GM12872 (cell line): ENCODE results near the gene TNFAIP1.

Experiments used
- TF ChIP-seq, protein P1 (sequence below): IDR thresholded peaks from 3 replicates; pipeline ENCODE4 v1.5.1; 2011; ENCODE audit warnings: low read depth, mild to moderate bottlenecking, low read length, moderate library complexity; ENCODE audit not compliant: insufficient read depth

TNFAIP1 gene

DNA sequence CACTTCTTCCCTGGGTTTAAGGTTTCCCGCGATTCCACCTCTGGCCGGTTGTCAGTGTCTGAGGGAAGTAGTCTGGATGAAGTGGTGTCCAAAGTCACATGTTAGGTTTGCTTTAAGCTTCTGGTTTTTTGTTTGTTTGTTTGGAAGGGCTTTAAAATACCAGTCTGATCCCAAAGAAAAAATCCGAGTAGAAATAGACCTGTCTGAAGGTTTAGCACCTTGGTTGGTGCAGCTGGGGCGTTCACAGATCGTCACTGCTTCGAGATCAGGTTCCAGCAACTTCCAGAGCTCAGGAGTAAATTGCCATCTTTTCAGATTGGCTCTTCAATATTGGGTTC, 16.0 kb upstream of the TNFAIP1 start:
- TF ChIP-seq, protein P1, sequence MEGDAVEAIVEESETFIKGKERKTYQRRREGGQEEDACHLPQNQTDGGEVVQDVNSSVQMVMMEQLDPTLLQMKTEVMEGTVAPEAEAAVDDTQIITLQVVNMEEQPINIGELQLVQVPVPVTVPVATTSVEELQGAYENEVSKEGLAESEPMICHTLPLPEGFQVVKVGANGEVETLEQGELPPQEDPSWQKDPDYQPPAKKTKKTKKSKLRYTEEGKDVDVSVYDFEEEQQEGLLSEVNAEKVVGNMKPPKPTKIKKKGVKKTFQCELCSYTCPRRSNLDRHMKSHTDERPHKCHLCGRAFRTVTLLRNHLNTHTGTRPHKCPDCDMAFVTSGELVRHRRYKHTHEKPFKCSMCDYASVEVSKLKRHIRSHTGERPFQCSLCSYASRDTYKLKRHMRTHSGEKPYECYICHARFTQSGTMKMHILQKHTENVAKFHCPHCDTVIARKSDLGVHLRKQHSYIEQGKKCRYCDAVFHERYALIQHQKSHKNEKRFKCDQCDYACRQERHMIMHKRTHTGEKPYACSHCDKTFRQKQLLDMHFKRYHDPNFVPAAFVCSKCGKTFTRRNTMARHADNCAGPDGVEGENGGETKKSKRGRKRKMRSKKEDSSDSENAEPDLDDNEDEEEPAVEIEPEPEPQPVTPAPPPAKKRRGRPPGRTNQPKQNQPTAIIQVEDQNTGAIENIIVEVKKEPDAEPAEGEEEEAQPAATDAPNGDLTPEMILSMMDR: no peak

DNA sequence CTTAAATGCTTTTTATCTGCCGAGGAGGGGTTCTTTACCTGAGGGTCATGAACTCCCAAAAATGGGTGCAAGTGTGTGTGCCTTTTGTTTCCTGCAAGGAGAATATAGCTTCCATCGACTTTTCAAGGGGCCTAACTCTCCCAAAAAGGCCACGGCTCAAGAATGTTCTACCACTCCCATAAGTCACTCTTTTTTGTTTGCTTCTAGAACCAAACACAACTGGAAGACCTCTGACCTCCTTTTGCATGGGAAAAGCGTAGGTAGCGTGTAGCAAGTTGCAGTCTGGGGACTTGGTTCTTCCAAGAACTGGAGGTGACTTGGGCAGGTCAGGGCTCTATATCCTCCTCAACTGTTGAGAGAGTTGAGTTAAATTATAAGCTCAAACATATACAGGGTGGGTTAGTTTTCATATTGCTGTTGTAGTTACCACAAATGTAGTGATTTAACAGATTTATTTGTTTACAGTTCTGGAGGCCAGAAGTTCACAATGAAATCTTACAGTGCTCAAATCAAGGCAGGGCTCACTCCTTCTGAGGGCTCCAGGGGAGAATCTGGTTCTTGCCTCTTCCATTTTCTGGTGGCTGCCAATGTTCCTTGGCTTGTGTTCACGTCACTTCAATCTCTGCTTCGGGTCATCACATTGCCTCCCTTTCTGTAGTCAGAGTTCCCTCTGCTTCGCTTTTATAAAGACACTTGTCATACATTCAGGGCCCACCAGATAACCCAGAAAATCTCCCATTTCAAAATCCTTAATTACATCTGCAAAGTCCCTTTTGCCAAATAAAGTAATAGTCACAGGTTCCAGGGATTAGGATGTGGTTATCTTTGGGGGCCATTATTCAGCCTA, 15.1 kb upstream of the TNFAIP1 start:
- TF ChIP-seq, protein P1: no peak

DNA sequence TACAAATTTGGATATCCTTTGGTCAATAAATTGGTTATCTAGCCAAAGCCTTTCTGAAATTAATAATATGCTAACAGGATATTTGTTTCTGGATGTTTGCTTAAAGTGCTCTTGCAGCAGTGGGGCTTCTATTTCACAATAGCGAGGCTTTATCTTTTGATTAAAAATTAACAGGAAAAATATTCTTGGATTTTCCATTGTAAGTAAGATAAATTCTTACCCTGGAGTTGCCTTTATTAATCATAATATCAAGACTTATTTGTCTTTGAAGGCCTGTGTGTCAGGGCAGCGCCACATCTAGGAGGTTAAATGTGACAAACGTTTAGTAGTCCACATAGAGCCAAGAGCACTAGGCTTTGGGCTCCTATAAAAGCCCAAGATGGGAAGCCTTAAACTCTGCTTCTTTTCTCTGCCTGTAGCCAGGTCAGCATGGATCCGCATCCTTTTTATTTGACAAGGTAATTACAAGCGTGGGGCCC, 11.3 kb upstream of the TNFAIP1 start:
- TF ChIP-seq, protein P1: no peak

DNA sequence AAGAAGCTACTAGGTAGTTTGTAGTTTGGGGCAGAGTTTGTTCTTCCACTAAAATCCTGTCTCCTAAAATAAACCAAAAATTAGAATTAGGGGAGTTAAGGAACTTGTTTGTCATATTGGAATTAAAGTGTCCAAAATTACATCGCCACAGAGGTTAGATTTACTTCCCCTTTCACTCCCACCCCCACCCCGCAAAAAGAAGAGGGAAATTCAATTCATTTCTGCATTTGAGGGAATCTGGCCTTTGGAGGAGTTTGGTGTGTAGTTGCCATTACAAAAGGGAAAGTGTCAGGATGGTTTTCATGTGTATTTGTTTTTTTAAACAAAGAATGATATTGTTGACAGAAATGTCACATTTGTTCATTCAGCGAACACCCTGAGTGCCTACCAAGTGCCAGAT, 10.8 kb upstream of the TNFAIP1 start:
- TF ChIP-seq, protein P1: no peak

DNA sequence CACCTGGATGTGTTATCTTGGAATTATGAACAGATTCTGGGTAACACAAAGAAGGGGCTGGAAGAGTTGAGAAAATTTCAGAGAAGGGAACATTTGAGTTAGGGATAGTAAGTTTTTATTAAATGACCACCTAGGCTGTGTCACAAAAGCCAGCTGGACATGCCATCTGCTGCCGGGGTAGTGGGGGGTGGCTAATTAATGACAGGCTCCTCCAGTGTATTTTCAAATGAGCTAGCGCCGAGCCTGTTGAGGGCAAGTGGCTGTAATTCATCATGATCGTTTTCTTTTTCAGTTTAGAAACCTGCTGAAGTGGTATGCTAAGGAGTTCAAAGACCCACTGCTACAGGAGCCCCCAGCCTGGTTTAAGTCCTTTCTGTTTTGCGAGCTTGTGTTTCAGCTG, 10.3 kb upstream of the TNFAIP1 start:
- TF ChIP-seq, protein P1: no peak

DNA sequence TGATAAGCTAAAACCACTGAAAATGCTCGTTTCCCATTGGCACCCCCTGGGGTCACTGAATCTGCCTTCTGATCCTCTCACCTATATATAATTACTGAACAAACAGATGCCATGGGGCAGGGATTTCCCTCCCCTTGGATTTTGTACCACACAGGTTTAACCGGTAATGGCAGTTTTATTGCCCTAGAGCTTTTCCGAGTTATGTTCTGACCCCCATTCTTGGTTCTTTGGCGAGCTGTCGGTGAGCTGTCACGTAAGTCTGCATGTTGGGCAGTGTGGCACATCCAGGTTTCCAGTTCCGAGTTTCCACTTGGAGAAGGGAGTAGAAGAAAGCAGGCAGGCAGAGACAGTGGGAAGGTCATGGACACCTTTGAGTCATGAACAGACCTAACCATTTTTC, 9.4 kb upstream of the TNFAIP1 start:
- TF ChIP-seq, protein P1: no peak

DNA sequence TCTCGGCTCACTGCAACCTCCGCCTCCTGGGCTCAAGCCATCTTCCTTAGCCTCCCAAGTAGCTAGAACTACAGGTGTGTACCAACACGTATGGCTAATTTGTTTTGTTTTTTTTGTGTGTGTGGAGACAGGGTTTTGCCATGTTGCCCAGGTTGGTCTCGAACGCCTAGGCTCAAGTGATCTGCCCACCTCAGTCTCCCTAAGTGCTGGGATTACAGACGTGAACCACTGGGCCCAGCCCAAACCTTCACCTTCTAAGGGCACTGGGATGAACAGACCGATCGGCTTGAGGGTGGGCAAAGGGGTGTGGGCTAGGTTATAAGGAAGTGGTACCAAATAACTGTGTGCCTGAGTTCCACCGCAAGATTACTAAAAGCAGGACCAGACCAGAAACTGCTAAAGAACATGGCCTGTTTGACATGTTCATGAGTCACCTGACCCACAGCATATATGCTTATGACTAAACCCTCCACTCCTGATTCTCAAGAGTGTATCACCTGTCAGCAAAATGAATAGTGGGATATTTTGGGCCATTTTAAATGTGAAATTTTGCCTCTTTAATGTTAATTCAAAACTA, 8.4 kb upstream of the TNFAIP1 start:
- TF ChIP-seq, protein P1: no peak
